PC-9 (cell line): ENCODE results near the gene IVD. TPM values are rescaled to one million over a fixed set of nuclear protein-coding genes. Genes with fewer than 3 reads are reported as not detected.

Source experiments
- BruUV-seq: library from RNA; stranded (reverse); fragments of 400-500 nt; replicated peaks from 2 replicates; lab custom pipeline; 2021; lab: Mats Ljungman, UMichigan
- CTCF ChIA-PET: fragments of 300-600 bp; sonication (Branson Sonifier 250); formaldehyde crosslinking; loops from one replicate; lab custom pipeline; 2022; ENCODE audit warnings: antibody characterized with exemption; lab: Charles Lee
- POLR2A ChIA-PET: fragments of 300-600 bp; sonication (Branson Sonifier 250); formaldehyde crosslinking; loops from one replicate; lab custom pipeline; 2022; ENCODE audit warnings: antibody characterized with exemption; ENCODE audit not compliant: unreplicated experiment; lab: Charles Lee
- DNase-seq, 2 experiments: peaks; one replicate each; pipeline versions ENCODE4 v3.0.0 to v3.0.0-alpha.2; 2015 to 2022; ENCODE audit warnings: mixed read lengths in 1 of 2
- H2AFZ ChIP-seq: fragments of 200-600 bp; sonication (generic); 2 replicates; pipeline ENCODE4 v1.8.1; 2017; ENCODE audit warnings: antibody characterized with exemption
- H3F3A ChIP-seq: fragments of 200-600 bp; sonication (generic); 2 replicates; pipeline ENCODE4 v1.8.1; 2017; ENCODE audit warnings: antibody characterized with exemption, mild to moderate bottlenecking, low read depth; ENCODE audit not compliant: insufficient read depth
- H3K27ac ChIP-seq: fragments of 200-600 bp; sonication (generic); 2 replicates; pipeline ENCODE4 v1.6.1; 2016; ENCODE audit warnings: mixed run types
- H3K27me3 ChIP-seq: fragments of 200-600 bp; sonication (generic); 2 replicates; pipeline ENCODE4 v1.6.1; 2016; ENCODE audit warnings: low read depth, mixed run types; ENCODE audit not compliant: insufficient read depth
- H3K36me3 ChIP-seq: fragments of 200-600 bp; sonication (generic); 2 replicates; pipeline ENCODE4 v1.6.1; 2016; ENCODE audit warnings: low read depth, mixed run types
- H3K4me1 ChIP-seq: fragments of 200-600 bp; sonication (generic); replicated peaks from 2 replicates; pipeline ENCODE4 v1.6.1; 2016; ENCODE audit warnings: mixed run types; ENCODE audit not compliant: insufficient read depth
- H3K4me2 ChIP-seq: fragments of 200-600 bp; sonication (generic); 2 replicates; pipeline ENCODE4 v1.6.1; 2017; ENCODE audit warnings: mixed run types
- H3K4me3 ChIP-seq: fragments of 200-600 bp; sonication (generic); 2 replicates; pipeline ENCODE4 v1.6.1; 2016; ENCODE audit warnings: mixed run types
- H3K79me2 ChIP-seq: fragments of 200-600 bp; sonication (generic); 2 replicates; pipeline ENCODE4 v1.6.1; 2017; ENCODE audit warnings: low read depth, mixed run types
- H3K9me2 ChIP-seq: fragments of 200-600 bp; sonication (generic); 2 replicates; pipeline ENCODE4 v1.8.1; 2017; ENCODE audit warnings: mild to moderate bottlenecking; ENCODE audit not compliant: insufficient read depth
- H3K9me3 ChIP-seq: fragments of 200-600 bp; sonication (generic); 2 replicates; pipeline ENCODE4 v1.8.1; 2016; ENCODE audit warnings: low read depth; ENCODE audit not compliant: insufficient read depth
- H4K20me1 ChIP-seq: fragments of 200-600 bp; sonication (generic); 2 replicates; pipeline ENCODE4 v1.8.1; 2017; ENCODE audit not compliant: insufficient read depth
- EZH2 ChIP-seq: fragments of 200-600 bp; sonication (generic); IDR thresholded peaks from 2 replicates; pipeline ENCODE4 v1.8.0; 2017; ENCODE audit warnings: antibody characterized with exemption, low read depth
- intact Hi-C: fragments of 100-400 bp; cut with micrococcal nuclease; formaldehyde crosslinking; loops from one replicate; pipeline ENCODE4 v1.10.0; 2022; ENCODE audit not compliant: unreplicated experiment
- total RNA-seq: library from RNA; stranded (reverse); gene quantifications from 2 replicates; pipeline ENCODE4 v1.2.3, GENCODE V29; 2021
- TF ChIP-seq, protein P1 (sequence below): fragments of 200-600 bp; sonication (generic); conservative IDR thresholded peaks from 2 replicates; pipeline ENCODE4 v1.6.1; 2017; ENCODE audit warnings: mixed run types, antibody characterized with exemption, mild to moderate bottlenecking, moderate library complexity

The IVD gene
- total RNA-seq, 1 experiment from 2014 or later: 82.5 TPM

DNA sequence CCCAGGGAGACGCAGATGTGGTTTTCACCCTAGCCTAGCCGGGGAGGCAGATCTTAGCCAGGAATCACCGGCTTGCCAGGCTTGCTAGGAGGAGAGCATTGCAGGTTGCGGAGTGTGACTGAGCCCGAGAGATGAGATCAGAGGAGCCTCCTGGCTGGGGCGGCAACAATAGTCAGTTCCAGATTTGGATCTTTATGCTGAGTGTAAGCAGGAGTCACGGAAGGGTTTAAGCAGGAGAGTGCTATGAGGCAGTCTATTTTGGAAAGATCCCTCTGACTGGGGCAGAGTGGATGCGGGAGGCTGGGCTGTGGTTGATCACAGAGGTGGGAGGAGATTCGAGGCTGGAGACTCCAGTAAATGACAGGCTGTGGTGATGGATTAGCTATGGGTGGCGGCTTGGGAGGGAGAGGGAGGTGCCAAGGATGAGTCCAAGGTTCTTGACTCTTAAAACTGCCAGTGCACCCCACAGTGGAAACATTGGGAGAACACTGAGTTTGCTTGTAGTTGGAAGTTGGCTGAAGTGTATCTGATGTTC, 24.7 kb downstream of the IVD start:
- H3K4me2 ChIP-seq: no peak overlapping the region
- no peaks in the 10 kb centered on the region for H3K27me3 ChIP-seq
- H3K79me2 ChIP-seq: no peaks in the 10 kb centered on the region
- H3K9me2 ChIP-seq: no peaks in the 10 kb centered on the region
- ChIA-PET CTCF (interaction anchor here (0.6 to 0.7 kb wide), 2 partner anchors 9 to 10 kb away, joined by 3 to 5 read pairs; no protein-coding TSS in a partner anchor), POLR2A (interaction anchor here (0.6 to 0.7 kb wide), 2 partner anchors 13 to 357 kb away, joined by 3 to 9 read pairs; no protein-coding TSS in a partner anchor)
- H3F3A ChIP-seq: no peaks in the 10 kb centered on the region
- H3K27ac ChIP-seq: no peak overlapping the region
- no peaks in the 10 kb centered on the region for H4K20me1 ChIP-seq
- TF ChIP-seq, protein P1, sequence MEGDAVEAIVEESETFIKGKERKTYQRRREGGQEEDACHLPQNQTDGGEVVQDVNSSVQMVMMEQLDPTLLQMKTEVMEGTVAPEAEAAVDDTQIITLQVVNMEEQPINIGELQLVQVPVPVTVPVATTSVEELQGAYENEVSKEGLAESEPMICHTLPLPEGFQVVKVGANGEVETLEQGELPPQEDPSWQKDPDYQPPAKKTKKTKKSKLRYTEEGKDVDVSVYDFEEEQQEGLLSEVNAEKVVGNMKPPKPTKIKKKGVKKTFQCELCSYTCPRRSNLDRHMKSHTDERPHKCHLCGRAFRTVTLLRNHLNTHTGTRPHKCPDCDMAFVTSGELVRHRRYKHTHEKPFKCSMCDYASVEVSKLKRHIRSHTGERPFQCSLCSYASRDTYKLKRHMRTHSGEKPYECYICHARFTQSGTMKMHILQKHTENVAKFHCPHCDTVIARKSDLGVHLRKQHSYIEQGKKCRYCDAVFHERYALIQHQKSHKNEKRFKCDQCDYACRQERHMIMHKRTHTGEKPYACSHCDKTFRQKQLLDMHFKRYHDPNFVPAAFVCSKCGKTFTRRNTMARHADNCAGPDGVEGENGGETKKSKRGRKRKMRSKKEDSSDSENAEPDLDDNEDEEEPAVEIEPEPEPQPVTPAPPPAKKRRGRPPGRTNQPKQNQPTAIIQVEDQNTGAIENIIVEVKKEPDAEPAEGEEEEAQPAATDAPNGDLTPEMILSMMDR: no peak
- TF ChIP-seq EZH2: no peak
- H2AFZ ChIP-seq: no peak overlapping the region
- H3K4me1 ChIP-seq: no peaks in the 10 kb centered on the region
- BruUV-seq: no TSS peak
- no peak overlapping the region for H3K4me3 ChIP-seq
- H3K9me3 ChIP-seq: no peaks in the 10 kb centered on the region
- no peak for DNase-seq
- intact Hi-C loops: no loop called here
- no peaks in the 10 kb centered on the region for H3K36me3 ChIP-seq

DNA sequence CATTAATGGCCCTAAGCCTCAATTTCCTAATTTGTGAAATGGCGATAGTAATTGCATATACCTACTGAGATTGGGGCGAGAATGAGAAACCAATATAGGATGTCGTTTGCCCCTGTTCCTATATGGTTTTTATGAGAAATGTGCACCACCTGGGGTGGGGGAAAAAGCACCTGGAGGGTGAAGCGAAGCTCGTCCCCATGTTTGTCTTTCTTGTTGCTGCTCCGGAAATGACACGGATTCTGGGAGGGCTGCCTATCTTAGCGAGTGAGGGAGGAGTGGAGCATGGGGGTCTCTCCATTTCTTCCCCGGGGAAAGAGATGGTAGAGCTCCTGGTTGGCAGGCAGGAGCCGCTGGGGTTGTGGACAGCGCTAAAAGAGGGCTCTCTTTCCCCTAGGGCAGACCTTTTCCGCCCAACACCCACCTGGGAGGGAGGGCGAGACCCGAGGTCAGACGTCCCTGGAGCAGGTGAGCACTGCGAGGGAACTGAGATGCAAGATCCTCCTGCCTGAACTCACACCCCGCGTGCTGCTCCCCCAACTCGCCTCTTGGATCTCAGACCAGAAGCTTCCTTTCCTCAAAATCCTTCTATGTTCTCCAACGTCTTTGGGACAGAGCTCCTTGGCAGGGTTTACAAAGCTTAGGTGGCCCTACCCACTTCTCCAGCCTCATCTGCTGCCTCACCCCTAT, 29.6 kb downstream of the IVD start:
- no peaks in the 10 kb centered on the region for H3K9me2 ChIP-seq
- no peaks in the 10 kb centered on the region for H4K20me1 ChIP-seq
- no peaks in the 10 kb centered on the region for H3K36me3 ChIP-seq
- no peak for TF ChIP-seq EZH2
- TF ChIP-seq, protein P1: no peak
- no peak overlapping the region for H2AFZ ChIP-seq
- H3K9me3 ChIP-seq: no peaks in the 10 kb centered on the region
- H3K27me3 ChIP-seq: no peaks in the 10 kb centered on the region
- BruUV-seq: no TSS peak
- H3K4me2 ChIP-seq: no peak overlapping the region
- DNase-seq: no peak
- H3K79me2 ChIP-seq: no peaks in the 10 kb centered on the region
- intact Hi-C loops: no loop called here
- H3K4me1 ChIP-seq: peaks cover 9% of the 10 kb centered on the region; the same call in 1 of the 2 replicates
- H3F3A ChIP-seq: peaks cover 5% of the 10 kb centered on the region; the same call in 1 of the 2 replicates
- CTCF ChIA-PET: no interaction called here
- H3K4me3 ChIP-seq: no peak overlapping the region
- no peak overlapping the region for H3K27ac ChIP-seq
- POLR2A ChIA-PET: no interaction called here

DNA sequence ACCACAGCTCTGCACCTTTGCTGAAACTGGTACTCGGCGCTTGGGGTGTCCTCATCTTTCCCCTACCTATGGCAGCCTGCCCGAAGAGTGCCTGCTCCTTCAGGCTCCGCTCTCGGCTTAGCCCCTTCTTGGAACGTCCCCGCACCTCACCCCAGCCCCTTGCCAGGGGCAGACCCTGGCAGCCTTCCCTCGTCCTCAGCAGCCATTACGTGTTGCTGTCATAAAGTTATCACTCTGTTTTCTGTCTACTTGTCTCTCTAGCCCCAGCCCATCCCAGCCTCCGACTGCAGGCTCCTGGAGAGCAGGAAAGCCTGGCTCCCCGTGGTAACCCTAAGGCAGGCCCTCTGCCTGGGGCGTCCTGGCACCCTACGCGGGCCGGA, 30.1 kb downstream of the IVD start:
- BruUV-seq: no TSS peak
- Histone ChIP-seq H3K9me2 (no peaks in the 10 kb centered on the region), H3F3A (peaks cover 6% of the 10 kb centered on the region; the same call in 1 of the 2 replicates), H3K4me2 (no peak overlapping the region), H3K27ac (no peak overlapping the region), H2AFZ (no peak overlapping the region), H3K9me3 (no peaks in the 10 kb centered on the region), H3K79me2 (no peaks in the 10 kb centered on the region), H3K36me3 (no peaks in the 10 kb centered on the region), H3K4me3 (no peak overlapping the region), H3K4me1 (peaks cover 9% of the 10 kb centered on the region; the same call in 1 of the 2 replicates), H4K20me1 (no peaks in the 10 kb centered on the region), H3K27me3 (no peaks in the 10 kb centered on the region)
- TF ChIP-seq EZH2: no peak
- TF ChIP-seq, protein P1: no peak
- intact Hi-C loops: no loop called here
- ChIA-PET POLR2A (no interaction called here), CTCF (no interaction called here)
- no peak for DNase-seq
